Renal cortical epithelial cell (primary cell): Measurements from ENCODE around the gene ESRP2. TPM values are rescaled to one million over a fixed set of nuclear protein-coding genes. Genes with fewer than 3 reads are reported as not detected.
A peak's percentile ranks its signal among the peaks of the same experiment; 100 is the strongest.

Experiments used
- DNase-seq: peaks from one replicate; pipeline ENCODE4 v3.0.0-alpha.2; 2011; ENCODE audit warnings: low read depth
- total RNA-seq: library from RNA; depleted of rRNA; stranded (reverse); fragments of >200 nt; gene quantifications from 2 replicates; pipeline ENCODE4 v1.2.3, GENCODE V29; 2014

The ESRP2 gene
- total RNA-seq, 1 donor from 2014 or later, result 11.5 TPM

- DNase-seq, result peak; percentile 91
Measured at GRCh38 chr16:68237243-68238028, 1.5 kb upstream of the ESRP2 start.

DNA sequence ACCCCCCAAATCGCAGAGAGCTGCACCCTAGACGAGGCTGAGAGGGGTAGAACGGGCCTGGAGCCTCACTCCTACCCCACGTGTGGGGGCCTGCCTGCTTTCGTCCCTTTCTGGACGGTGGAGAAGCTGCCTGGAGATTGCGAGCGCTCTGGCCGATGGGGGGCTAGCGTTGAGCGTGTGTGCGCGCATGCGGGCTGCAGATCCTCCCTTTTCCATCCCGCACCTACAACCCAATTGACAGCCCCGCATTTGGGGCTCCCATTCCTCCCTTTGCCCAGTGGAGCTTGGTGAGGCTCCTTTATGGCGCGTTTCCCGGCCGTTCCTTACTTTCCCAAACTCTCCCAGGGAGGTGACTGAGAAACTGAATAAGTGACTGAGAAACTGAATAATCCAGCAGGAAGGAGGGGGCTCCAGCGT is 907 bp upstream of the ESRP2 start:
- peak; percentile 49 for DNase-seq

DNA sequence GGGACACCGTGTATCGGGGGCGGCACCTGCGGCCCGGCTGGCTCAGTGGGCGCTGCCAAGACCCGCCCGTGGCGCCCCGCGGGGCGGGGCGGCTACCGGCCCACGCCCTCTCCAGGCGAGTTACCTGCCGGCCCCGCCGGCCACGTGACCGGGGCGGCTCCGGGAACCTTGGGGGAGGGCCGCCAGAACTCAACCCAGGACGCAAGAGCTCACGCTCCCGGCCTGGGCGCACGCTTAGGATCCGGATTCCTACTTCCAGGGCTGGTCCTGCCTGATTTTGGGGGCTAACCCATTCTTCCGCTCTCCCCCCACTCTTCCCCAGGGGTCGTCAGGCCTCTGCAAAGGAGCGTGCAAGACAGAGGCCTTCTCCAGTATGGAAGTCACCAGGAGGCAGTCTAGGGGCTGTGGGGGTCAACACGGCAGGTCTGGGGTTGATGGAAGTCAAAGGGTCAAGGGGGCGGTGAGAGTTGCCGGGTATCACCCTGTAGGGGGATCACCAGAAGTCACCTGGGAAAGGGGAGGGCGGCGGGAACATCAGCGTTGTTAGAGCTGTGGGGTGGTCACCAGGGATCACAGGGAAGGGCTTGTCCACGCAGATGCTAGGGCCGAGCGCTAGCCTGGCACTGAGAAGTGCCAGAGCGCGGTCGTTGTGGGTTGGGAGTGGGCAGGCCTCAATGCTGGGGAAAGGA is 354 bp upstream of the ESRP2 start:
- DNase-seq, result peak; percentile 23

DNA sequence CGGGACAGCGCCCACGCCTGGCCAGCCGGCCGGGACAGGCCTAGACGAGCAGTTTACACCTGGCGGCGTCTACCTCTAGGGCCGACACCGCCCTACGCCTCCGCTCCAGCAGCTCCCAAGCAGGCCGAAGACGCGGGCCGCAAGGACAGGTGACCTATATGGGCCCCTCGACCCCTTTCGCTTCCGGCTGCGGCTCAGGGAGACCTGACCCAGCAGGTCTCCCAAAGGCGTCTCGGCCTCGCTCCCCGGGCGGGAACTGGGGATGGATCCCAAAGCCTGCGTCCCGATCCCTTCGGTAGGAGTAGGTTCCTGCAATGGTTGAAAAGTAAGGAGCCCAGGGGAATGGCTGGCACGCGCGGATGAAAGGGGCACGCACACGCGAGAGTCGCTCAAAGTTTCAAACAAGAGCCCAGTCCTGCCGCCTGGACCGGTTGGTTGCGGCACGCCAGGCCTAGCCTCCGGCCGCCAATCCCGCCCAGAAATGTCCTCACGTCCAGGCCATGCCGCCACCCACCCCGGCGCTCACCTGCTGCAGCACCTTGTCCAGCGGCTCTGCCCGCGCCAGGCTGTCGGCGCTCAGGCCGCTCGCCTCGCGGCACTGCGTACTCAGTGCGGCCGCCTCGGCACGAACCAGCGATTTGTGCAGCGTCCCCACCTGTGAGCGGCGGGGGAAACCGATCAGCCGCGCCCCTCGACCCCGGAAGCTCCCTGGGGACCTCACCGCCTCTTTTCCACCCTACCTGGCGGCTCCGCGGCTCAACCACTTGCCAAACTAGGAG is 630 bp downstream of the ESRP2 start:
- no peak for DNase-seq

- DNase-seq, result peak; percentile 38
Measured at GRCh38 chr16:68234188-68235107, 1.5 kb downstream of the ESRP2 start.

DNA sequence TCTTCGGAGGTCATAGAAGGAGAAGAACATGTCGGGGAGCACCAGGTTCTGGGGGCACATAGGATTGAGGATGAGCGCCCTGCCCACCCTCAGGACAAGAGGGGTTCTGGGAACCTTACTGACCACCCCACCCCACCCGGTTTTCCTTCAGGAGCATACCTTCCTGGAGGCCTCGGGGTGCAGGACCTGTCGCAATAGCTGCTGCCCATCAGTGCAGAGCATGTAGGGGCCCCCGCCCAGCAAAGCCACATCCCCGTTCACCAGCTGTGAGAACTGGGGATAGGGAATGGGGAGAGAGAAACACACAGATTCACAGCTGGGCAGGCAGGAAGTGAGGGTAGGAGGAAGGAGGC is 2.1 kb downstream of the ESRP2 start:
- no peak for DNase-seq

DNA sequence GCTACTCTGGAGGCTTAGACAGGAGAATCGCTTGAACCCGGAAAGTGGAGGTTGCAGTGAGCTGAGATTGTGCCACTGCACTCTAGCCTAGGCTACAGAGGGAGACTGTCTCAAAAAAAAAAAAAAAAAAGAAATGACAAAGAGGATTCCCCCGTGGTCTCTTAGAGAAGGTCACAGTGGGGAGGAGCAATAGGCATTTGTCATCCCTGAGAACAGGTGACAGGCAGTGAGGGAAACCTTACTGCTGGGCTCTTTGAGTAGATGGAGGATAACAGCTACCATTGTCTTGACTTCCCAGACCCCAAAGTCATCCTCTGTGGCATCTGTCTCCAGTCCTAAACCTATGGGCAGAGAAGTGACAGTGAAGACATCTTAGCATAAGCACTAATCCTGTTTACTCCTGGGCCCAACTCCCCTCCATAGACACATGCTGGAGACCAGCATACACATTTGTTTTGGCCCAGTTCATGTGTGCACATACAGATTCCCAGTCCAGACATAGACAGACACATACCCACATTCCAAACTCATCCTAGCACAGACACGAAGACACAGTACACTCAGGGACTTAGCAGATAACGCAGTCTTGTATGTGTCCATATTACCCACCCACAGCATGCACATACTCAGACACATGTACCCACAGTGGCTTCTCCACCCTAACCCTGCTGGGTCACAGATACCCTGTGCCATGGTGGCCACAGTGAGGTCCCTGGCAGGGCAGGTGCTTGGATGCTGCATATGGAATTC is 2.7 kb downstream of the ESRP2 start:
- no peak for DNase-seq

- DNase-seq, result no peak
Measured at GRCh38 chr16:68232335-68232734, 3.6 kb downstream of the ESRP2 start.

DNA sequence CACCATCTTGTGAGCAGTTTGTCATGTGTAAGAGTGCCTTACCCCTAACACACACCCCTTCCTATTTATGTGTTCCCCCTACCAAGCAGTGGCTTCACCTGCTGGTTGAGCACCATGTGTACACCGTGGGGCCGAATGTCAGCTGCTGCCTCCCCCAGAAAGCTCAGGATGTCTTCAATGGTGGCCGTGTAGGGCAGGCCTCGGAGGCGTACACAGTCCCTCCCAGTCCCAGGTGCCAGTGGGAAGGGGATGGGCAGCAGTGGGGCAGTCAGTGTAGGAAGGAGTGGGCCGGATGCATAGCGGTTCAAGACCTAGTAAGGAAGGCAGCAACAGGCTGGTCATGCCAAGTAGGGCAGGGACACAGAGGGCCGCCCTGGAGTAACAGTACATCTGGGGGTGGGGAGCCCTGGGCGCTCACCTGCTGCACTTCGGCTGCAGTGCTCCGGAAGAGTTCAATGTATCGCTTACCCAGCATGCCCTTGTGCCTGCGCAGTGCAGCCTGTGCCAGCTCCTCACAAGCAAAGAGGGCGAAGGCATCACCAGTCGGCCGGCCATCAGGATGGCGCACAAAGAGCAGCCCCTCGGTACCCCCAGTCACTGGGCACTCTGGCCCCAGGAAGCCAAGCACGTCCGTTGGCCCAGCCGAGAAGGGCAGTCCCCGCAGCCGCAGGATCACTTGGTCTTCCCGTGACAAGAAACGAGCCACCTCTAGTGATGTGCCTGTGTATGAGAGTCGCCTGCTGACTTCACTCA is 4.4 kb downstream of the ESRP2 start:
- no peak for DNase-seq

GRCh38 chr16:68230956-68231355 is 5.0 kb downstream of the ESRP2 start:
- no peak for DNase-seq

GRCh38 chr16:68230176-68230571 is 5.8 kb downstream of the ESRP2 start:
- no peak for DNase-seq

DNA sequence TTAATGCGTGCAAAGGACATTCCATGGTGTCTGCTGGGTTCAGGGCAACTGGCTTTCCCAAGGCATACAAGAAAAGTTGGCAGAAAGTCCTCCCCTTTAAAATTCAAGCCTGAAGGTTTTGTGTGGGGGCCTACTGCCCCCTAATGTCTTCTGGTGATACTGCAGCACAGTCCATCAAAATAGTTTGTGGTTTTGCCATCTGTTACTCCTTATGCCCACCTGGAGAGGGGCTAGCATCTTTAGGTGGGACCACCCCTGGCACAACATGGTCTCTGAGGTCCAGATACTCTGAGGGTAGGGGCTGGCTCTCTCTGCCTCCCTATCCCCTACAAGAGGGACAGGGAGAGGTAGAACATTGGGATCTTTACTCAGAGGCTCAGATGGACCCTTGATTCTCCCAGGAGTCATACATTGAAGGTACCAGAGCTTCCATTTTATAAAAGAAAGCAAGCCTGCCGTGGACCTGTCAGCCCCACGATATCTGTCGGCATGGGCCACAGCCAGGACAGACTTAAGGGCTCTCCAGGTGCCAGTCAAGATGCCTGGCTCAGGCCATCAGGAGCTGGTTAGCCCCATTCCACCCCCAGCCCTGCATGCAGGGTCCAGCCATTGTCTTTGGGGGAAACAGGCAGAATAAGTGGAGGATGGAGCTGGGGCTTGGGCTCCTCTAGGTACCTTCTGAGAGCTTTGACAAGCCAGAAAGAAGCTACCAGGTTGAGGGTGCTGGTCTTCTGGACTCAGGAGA is 6.3 kb downstream of the ESRP2 start:
- peak; percentile 49 for DNase-seq

DNA sequence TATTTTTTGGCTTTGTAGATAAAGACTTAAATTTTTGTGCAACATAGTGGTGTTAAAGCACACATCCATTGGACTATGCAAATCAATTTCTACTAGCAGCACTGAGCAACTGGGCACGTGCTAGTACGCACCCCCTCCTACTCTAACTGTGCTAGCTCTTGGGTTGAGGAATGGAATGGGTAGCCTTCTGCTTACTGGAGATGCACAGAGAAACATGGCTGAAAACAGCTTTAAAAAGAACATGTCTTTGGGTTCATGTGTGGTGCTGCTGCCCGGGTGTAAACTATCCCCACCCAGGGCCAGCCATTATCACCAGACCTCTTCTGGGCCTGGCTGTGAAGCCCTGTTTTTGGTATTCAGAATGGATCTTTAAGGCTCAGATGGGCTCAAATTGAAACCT is 7.3 kb downstream of the ESRP2 start:
- DNase-seq, result no peak

DNA sequence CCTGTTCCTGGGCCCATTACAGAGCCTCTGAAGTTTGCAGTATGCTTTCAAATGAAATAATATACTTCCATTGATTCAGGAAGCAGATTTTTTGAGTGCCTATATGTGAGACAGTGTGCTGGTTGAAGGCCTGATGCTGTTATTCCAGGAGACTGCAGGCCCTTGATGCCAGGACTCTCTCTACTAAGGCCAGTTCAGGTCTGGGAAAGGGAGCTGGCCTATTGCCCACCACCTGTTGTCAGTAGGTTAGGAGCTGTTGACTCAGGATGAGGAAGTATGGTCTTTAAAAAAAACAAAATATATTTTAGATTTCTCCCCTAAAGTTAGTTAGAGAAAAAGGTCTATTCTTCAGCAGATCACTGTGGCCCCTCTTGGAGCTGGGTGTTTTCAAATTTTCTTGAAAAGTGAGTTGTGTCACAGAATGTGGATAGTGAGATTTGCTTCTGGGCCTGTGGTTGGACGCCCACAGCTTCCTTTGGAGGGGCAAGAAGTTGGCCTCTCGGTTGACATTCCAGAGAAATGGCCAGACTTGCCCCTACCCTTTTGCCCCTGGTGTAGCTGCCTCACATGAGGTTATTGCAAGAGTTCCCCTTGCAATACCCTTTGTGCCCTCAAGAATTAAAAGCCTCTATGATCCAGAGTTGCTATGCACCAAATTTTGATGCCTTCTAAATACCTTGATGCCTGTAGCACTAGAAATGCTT is 7.9 kb downstream of the ESRP2 start:
- DNase-seq, result no peak

DNA sequence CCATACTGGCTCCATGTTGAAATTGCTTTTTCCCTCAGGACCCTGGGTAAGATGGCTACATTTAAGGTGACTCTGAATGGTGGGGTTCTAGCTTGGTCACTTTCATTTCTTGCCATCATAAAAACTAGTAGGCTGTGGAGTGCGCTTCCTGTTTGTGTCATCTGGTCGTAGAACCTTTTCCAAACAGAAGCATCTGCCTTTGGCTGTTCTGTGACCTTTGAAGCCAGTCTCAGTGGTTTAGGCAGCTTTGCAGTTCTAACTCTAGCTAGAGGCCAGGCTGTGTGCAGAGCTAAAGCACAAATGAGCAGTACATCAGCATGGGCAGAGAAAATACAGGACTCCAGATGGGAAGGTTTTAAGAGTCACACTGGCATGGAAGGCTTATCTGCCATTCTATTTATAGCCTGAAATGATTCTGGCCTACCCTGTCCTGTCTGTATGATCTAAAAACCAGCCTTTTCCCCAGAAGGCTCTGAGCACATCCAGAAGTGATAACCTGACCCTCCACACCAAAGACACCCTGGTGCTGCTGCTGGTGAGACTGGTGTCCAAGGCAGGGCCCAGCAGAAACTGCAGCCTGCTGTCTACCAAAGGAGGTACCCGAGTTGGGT is 8.6 kb downstream of the ESRP2 start:
- no peak for DNase-seq

DNA sequence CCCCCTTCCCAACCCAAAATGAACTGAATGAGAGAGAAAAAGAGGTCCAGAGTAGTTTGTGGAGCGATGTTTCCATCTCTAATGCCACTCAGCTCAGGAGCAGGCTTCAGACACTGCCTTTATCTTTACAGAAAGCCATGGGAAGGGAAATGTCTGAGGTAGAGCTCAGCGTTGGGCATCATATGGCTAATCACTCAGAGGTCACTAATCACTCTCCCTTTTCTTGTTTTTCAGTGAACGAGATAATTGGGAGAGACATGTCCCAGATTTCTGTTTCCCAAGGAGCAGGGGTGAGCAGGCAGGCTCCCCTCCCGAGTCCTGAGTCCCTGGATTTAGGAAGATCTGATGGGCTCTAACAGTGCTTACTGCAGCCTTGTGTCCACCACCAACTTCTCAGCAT is 9.8 kb downstream of the ESRP2 start:
- DNase-seq, result no peak

- DNase-seq, result no peak
Measured at GRCh38 chr16:68223072-68223471, 12.9 kb downstream of the ESRP2 start.

- DNase-seq, result no peak
Measured at GRCh38 chr16:68219725-68220351, 16.1 kb downstream of the ESRP2 start.
